HL-60/S4 treated with phorbol 12-myristate 13-acetate at 8.2 ng/mL for 4 days and 3 days (cell line): ENCODE data around the gene MARK4.
"Not testable (repeated sequence)": the region's sequence is repeated elsewhere in the genome, so short reads cannot be mapped to it uniquely, and the experiment has no call there.

ENCODE experiments used
- in situ Hi-C: fragments of 300-500 bp; cut with MboI; formaldehyde crosslinking; loops from 2 replicates; pipeline ENCODE4 v1.15.0; 2022; ENCODE audit warnings: low sequenced_read_pairs

Gene MARK4

DNA sequence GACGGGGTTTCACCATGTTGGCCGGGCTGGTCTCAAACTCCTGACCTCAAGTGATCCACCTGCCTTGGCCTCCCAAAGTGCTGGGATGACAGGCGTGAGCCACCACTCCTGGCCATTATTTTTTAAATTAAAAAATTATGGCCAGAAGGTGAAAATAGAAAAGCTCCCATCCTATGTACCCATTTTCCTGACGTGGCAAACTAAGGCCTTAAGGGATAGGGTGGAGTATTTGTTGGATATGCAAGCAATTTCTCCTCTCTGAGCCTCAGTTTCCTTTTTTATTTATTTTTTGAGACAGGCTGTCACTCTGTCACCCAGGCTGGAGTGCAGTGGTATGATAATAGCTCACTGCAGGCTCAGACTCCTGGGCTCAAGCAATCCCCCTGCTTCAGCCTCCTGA is 83.8 kb downstream of the MARK4 start:
- in situ Hi-C loops = not testable (repeated sequence)

DNA sequence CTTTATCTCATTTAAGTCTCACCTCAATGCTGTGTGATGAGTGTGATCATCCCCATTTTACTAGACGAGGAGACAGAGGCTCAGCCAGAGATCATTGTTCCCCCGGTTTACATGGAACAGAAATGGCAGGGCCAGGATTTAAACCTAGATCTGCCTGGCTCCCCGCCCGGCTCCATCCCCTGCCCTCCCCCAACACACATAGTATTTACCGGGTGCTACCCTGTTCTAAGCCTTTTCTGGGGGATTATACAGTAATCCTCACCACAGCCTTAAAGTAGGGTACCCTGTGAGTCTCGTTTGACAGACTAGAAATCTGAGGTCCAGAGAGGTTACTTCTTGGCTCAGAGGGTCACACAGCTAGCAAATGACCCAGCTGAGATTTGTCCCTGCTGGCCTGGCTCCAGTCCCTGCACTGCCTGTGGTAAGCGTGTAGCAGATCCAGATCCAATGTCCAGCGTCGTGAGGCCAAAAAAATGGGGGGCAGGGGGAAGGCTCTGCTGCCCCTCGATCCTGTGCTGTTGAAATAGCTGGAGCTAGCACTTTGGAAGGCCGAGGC is 85.7 kb downstream of the MARK4 start:
- in situ Hi-C loops = no loop called here

DNA sequence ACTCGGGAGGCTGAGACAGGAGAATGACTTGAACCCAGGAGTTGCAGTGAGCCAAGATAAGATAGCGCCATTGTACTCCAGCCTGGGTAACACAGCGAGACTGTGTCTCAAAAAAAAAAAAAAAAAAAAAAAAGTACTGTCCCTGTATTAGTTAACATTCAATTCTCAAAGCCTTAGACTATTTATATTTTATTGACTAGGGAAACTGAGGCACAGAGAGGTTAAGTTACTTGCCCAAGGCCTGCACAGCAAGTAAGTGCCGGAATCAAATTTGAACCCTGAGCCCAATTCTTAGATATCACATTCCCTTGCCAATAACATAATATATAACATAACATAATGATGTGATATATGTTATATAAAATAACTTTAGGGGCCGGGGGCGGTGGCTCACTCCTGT is 88.6 kb downstream of the MARK4 start:
- in situ Hi-C loops = no loop called here

DNA sequence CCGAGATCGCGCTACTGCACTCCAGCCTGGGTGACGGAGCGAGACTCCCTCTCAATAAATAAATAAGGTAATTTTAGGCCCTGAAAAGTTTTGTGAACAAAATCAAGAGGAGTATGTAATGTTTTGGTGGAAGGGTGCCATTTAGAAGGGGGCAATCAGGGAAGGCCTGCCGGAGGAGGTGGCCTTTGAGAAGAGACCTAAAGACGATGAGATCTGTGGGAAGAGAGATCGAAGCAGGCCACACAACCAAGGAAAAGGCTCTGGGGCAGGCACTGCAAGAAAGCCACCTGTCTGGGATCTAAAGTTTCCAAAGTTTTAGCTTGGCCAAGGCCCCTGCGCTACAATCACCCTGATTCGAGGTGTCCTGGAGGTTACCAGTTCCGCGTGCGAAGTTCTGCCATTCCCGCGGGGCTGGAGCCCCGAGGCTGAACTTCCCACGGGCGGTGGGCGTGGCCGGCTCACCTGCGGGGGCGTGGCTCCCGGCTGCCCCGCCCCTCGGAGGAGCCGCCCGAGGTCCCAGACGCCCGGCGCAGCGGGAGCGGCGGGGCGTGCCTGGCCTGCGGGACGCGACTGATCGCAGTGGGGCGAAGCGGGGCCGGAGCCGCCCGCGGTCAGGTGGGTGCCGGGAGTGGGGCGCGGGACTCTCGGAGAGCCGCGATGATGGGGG is 89.3 kb downstream of the MARK4 start, which contains the start of gene KLC3:
KLC3 (plus strand) TSS at position 519 of the 667 bp plus-strand sequence. CDS start 4,792 bp downstream, outside the sequence.
- in situ Hi-C loops = no loop called here

DNA sequence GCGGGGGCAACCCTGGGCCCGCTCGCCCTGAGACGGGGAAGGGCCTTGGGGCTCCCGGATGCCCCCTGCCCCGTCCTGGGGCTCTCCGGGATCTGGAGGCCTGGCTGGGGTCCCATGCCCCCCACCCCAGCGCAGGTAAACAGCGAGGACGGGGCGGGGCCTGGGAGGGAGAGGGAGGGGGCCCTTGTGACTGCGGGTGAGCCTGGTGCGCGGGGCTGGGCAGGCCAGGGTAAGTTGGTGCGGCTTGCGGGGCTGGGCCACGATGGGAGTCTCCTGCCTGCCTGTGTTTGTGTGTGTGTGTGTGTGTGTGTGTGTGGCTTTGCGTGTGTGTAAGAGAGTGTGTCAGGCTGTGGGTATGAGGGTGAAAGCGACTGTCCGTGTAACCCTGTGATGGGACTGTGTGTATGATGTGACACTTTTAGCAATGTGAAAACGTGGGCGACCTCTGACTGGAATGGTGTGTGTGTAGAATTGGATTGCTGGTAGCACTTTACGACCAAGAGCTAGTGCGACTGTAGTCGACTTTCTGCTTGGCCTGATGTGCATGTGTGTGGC is 89.9 kb downstream of the MARK4 start:
- in situ Hi-C loops = no loop called here

DNA sequence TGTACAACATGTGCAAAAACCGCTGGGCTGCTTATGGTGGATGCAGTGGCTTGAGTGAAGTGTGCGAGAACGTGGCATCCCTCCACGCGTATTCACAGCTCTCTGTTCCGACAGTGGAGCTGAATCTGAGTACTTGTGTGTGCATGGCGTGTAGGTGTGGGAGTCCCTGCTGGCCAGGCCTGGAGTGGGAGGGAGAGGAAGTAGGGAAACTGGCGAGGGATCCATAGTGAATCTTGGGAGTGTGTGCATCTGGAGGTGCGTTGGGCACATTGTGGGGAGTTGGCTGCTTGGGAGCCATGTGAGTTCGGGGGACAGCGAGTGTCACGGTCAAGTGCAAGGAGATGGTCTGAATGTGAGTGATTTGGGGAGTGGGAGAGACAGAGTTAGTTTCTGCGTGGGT is 91.8 kb downstream of the MARK4 start:
- in situ Hi-C loops = no loop called here

DNA sequence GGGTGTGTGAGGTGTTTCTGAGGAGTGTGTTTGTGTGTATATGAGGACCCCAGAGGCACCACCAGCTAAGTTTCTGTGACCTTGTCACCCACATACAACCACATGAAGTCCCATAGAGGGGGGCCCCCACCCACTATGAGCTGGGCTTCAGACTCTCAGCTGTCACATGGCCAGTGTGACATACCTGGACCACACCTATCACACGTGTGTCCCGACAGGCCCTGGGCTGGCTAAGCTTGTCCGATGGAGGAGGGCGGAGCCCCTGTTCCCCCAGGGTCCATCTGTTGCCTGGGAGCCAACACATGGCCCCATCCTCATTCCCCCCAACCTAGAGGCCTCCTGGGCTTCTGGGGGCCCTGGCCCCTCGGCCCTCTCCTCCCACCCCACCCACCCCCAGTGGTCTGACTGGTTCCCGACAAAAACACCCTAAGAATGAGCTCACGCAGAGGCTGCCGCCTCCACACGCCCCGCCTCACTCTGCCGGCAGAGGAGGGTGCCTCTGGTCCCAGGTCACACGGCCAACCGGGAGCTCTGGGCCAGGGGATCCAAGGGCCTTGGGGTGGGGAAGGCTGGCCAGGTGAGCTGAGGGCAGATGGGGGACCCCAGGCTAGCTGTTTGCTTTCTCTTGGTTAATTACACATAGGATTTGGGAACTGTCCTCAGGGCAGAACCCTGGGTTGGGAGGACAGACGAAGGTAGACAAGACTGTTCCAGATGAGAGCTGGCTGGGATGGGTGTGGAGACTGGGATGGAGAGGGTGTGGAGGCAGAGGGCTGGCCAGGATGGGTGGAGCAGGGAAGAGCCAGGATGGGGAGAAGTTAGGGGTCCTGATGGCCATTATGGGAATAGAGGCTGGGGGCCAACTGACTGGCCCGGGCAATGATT is 93.8 kb downstream of the MARK4 start:
- in situ Hi-C loops = no loop called here

DNA sequence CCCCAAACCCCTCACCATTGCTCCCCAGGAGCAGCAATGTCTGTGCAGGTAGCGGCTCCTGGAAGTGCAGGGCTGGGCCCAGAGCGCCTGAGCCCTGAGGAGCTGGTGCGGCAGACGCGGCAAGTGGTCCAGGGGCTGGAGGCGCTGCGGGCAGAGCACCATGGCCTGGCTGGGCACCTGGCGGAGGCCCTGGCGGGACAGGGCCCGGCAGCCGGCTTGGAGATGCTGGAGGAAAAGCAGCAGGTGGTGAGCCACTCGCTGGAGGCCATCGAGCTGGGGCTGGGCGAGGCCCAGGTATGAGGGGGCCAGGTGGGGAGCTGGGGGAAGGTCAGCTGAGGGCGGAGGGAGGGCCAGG is 94.4 kb downstream of the MARK4 start:
- in situ Hi-C loops = no loop called here

DNA sequence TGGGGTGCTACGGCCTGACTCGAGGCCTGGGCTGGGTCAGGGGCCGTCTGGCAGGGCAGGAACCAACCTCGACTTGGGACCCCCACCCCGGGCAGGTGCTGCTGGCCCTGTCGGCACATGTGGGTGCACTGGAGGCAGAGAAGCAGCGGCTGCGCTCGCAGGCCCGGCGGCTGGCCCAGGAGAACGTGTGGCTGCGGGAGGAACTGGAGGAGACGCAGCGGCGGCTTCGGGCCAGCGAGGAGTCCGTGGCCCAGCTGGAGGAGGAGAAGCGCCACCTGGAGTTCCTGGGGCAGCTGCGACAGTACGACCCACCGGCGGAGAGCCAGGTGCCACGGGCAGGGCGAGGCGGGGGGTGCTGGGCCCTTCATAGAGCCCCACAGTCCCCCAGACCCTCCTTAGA is 95.4 kb downstream of the MARK4 start:
- in situ Hi-C loops = no loop called here

DNA sequence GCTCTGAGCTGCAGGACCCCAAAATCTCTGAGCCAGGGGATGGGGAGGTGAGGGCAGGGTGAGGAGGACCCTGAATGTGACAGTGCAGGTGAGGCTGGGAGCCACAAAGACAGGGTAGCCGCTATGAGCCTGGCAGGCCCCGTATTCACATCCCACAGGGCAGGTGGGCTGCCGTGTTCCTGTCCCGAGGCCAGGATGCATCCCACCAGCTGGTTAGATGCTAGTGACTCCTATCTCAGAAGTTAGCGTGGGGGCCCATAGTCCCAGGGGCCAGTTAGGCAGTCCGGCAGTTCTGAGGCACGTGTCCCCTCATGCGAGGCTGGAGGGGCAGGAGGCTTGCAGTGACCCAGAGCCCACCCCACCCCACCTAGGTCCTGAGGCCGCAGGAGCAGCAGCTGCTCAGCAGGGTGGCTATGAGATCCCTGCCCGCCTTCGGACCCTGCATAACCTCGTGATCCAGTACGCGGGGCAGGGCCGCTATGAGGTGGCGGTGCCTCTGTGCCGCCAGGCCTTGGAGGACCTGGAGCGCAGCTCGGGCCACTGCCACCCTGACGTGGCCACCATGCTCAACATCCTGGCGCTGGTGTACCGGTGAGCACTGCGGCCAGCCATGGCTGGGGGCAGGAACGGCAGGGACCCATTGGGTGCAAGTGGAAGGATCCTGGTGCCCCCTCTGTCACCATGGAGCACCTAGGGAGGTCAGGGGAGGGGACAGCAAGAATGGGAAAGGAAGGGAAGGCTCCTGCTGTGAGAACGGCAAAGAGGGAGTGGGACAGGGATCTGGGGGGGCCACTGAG is 96.7 kb downstream of the MARK4 start:
- in situ Hi-C loops = no loop called here

DNA sequence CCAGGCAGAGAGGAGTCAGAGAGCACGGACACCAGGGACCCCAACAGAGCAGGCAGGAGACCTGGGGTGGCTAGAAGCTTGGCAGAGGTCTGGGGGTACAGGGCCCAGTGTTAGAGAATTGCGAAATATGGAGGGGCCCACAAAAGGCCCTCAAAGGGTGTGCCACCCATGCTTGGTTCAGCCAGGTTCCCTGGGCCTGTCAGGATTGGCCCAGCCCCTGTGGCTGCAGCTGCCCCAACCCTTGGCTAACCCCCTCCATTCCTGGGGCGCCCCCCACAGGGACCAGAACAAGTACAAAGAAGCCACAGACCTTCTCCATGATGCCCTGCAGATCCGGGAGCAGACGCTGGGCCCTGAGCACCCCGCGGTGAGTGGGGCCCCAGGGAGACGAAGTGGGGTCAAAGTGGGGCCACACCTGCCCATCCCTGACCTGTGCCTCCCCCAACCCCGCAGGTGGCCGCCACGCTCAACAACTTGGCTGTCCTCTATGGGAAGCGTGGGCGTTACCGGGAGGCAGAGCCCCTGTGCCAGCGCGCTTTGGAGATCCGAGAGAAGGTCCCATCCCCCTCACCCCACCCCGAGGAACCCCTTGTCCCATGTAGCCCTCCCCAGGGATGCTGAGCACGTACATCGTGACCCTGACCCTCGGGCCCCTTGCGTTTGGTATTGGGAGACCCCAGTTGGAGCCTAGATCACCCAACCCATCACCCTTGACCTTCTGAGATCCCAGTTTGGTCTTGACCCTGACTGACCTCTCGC is 97.5 kb downstream of the MARK4 start:
- in situ Hi-C loops = no loop called here

DNA sequence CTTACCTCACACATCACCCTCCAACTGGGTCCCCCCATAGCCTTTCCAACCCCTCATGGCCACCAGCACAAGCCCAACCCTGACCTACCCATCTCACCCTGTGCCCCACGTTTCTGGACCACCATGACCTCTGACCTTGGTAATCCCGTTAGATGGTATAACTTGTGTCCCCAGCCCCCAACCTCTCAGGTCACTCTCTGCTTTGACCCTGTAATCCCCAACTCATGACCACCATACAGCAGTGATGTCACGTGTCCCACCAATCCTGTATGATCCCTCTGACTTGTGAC is 98.0 kb downstream of the MARK4 start:
- in situ Hi-C loops = no loop called here

DNA sequence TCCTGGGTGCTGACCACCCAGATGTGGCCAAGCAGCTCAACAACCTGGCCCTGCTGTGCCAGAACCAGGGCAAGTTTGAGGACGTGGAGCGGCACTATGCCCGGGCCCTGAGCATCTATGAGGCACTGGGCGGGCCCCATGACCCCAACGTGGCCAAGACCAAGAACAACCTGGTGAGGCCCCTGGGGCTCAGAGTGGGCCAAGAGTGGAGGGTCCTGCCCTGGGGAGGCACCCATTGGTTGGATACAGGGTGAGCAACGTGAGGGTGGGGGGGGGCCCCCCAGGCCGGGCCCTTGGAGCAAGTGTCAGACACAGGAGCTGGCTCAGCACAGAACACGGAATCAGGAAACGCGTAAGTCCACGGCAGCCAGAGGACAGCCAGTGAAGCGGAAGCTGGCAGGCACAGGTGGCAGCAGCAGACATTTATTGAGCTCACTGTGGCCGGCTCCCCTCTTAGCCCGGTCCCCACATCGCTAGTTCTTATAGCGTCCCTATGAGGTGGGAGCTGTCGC is 98.4 kb downstream of the MARK4 start:
- in situ Hi-C loops = no loop called here

DNA sequence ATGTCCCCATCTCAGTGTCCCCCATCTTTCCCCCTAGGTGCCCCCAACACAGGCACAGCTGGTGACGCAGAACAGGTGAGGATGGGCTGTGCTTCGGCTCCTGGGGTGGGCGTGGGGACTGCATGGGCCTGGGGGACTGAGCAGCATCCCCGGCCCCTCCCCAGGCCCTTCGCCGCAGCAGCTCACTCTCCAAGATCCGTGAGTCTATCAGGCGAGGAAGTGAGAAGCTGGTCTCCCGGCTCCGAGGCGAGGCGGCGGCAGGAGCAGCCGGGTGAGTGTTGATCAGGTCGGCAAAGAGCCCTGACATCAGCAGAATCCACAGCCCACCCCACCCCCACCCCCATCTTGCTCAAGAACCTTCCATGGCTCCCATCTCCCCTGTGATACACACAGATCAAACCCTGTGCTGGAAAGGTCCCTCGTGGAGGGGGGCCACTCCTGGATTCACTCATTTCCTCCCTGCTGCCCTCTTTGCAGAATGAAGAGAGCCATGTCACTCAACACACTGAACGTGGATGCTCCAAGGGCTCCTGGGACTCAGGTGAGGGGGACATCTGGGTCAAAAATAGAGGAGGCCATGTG is 99.5 kb downstream of the MARK4 start:
- in situ Hi-C loops = no loop called here

DNA sequence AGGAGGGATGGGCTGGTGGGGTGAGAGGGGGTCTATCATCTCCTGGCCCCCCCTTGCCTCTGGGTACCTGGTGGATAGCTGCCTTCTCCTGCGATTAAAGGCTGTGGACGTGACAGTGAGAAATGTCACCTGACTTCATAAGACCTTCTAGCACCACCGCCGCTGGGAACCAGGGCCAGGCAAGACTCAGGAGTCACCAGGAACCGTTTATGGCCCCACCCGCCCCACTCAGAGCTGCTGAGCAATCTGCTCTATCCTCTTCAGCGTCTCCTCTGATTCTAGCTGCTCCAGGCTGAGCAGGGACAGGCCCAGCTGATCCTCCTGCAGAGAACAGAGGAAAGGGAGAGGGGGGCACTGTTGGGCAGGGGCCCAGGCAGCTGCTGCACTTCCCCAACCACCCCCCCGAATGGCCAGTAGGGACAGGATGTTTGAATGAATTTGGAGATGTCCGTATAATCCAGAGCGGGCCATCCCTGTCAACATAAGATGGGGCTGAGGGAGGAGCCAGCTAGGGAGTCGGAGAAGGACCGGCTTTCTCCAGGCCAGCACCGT is 100.4 kb downstream of the MARK4 start:
- in situ Hi-C loops = no loop called here

DNA sequence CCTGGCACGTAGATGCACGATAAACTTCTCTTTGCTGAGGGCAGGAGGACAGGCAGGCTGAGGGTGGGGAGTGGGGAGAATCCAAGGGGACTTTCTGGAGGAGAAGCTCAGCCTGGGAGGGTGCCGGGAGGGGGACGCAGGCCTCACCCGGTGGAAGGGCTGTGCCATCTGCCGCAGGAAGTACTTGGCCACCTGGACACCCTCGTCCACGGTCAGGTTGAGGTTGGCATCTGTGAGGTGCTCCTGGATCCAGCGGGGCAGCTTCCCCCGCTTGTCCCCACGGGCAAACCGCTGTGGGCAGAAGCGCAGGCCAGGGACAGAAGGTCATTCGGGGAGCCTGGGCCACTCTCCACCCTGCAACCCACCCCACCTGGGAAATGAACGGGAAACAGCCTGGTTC is 101.0 kb downstream of the MARK4 start:
- in situ Hi-C loops = no loop called here

DNA sequence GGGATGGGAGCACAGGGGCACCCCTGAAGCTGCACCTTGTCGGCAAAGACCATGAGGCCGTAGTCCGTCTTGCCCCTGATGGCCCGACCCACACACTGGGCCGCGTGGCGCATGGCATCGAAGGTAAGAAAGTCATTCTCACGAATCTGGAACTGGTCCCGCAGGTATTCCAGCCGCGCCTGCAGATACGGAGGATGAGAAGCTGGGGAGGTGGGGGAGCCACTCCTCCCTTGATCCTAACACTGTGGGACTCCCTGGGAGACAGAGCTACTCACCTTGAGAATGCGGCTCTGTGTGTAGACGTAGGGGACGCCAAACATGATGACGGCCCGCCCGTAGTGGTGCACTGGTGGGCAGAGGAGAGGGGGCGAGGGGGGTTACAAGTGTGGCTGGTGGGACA is 101.4 kb downstream of the MARK4 start:
- in situ Hi-C loops = no loop called here

DNA sequence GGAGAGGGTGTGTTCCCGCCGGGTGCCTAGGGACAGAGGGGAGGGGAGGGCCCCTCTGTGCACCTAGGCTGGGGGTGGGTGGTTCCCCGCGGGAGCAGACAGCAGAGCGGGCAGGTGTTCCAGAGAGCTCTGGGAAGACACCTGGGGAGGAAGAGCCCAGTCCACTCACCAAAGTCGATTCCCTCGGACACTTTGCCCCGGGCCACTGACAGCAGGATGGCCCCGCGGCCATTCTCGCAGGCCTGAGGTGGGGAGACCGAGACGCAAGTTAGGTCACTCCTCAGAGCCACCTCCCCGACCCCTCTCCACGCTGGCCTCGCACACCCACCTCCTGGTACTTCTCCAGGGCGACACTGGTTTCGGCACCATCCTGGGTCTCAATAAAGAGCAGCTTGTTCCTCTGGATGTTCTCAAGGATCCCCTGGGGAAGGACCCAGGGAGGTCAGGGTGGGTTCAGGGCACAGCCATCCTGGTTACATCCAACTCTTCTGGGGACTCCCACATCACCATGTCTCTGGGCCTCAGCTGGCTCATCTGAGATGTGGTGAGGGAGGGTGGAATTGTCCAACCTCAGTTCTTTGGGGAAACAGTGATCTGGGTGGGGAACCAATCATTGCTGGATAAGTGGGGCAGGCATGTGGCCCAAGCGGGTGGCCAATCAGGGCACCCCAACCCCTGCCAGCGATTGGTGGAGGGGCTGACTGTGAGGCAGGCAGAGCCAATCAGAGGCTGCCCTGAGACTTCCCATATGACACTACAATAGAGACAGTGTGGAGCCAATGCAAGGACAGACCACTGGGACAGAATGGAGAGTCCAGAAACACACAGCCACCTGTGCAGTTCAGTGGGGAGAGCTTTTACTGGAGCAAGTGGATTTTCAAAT is 102.1 kb downstream of the MARK4 start:
- in situ Hi-C loops = no loop called here
